Stimulated activated naive CD8-positive, alpha-beta T cell treated with anti-CD3 and anti-CD28 coated beads, Interleukin-15, Interleukin-2, amounts not matched to agents 100 U/mL and 50 U/mL, for 24 hours (primary cell): ENCODE results near the gene CDKAL1.

ENCODE experiments used
- ATAC-seq: fragments of 150-1000 bp; cut with Tn5 transposase; one replicate; pipeline ENCODE4 v1.10.0; 2021
- DNase-seq: peaks from one replicate; pipeline ENCODE4 v3.0.0; 2021

The CDKAL1 gene

GRCh38 chr6:20960067-20960466 lies 425.8 kb downstream of the CDKAL1 start:
- ATAC-seq: no peak
- no peak for DNase-seq

- ATAC-seq: no peak
- no peak for DNase-seq
These were observed 431.0 kb downstream of the CDKAL1 start for GRCh38 chr6:20965276-20965675.

- ATAC-seq (no peak), DNase-seq (no peak)
These were observed 431.7 kb downstream of the CDKAL1 start for GRCh38 chr6:20965915-20966314.

GRCh38 chr6:20969551-20969950 lies 435.3 kb downstream of the CDKAL1 start:
- ATAC-seq (no peak), DNase-seq (no peak)

GRCh38 chr6:20976391-20976918 lies 442.2 kb downstream of the CDKAL1 start:
- no peak for ATAC-seq
- no peak for DNase-seq

GRCh38 chr6:20978151-20978614 lies 443.9 kb downstream of the CDKAL1 start:
- DNase-seq: no peak
- peak; percentile 52 for ATAC-seq

GRCh38 chr6:20979076-20979475 lies 444.8 kb downstream of the CDKAL1 start:
- ATAC-seq (no peak), DNase-seq (no peak)

- no peak for ATAC-seq
These were observed 449.7 kb downstream of the CDKAL1 start for GRCh38 chr6:20983961-20984360.

GRCh38 chr6:20985821-20986220 lies 451.6 kb downstream of the CDKAL1 start:
- DNase-seq: no peak
- no peak for ATAC-seq

More at GRCh38 chr6:20983961-20984360, 449.7 kb downstream of the CDKAL1 start:
- DNase-seq: no peak

- ATAC-seq (no peak), DNase-seq (no peak)
These were observed 457.7 kb downstream of the CDKAL1 start for GRCh38 chr6:20991910-20992309.

- DNase-seq (no peak), ATAC-seq (no peak)
These were observed 461.8 kb downstream of the CDKAL1 start for GRCh38 chr6:20996099-20996498.

GRCh38 chr6:20997143-20997769 lies 463.0 kb downstream of the CDKAL1 start:
- DNase-seq (no peak), ATAC-seq (no peak)

GRCh38 chr6:20997770-20998147 lies 463.5 kb downstream of the CDKAL1 start:
- ATAC-seq: no peak

GRCh38 chr6:20998748-20999448 lies 464.6 kb downstream of the CDKAL1 start:
- ATAC-seq: no peak
- DNase-seq: no peak

More at GRCh38 chr6:20997770-20998147, 463.5 kb downstream of the CDKAL1 start:
- DNase-seq: no peak

GRCh38 chr6:21000331-21000801 lies 466.1 kb downstream of the CDKAL1 start:
- DNase-seq: no peak
- ATAC-seq: no peak

GRCh38 chr6:21001736-21002135 lies 467.5 kb downstream of the CDKAL1 start:
- DNase-seq (no peak), ATAC-seq (no peak)

GRCh38 chr6:21003780-21004541 lies 469.7 kb downstream of the CDKAL1 start:
- ATAC-seq (no peak), DNase-seq (no peak)

GRCh38 chr6:21005816-21006570 lies 471.7 kb downstream of the CDKAL1 start:
- ATAC-seq (no peak), DNase-seq (no peak)

GRCh38 chr6:21019614-21020013 lies 485.4 kb downstream of the CDKAL1 start:
- DNase-seq (no peak), ATAC-seq (no peak)

GRCh38 chr6:21022343-21023107 lies 488.3 kb downstream of the CDKAL1 start:
- ATAC-seq: no peak

GRCh38 chr6:21023210-21023609 lies 489.0 kb downstream of the CDKAL1 start:
- DNase-seq: no peak
- ATAC-seq: no peak

More at GRCh38 chr6:21022343-21023107, 488.3 kb downstream of the CDKAL1 start:
- no peak for DNase-seq
